K562 (cell line): ENCODE measurements around the gene ANKLE1. TPM values are rescaled to one million over a fixed set of nuclear protein-coding genes. Genes with fewer than 3 reads are reported as not detected.

Experiments
- CBFA2T3 ChIP-seq: fragments of 450-650 bp; IDR thresholded peaks from 2 replicates; pipeline ENCODE4 v1.6.1; 2017
- CCAR2 ChIP-seq: fragments of 200-400 bp; formaldehyde crosslinking; IDR thresholded peaks from 2 replicates; pipeline ENCODE4 v1.6.1; 2017; ENCODE audit warnings: mild to moderate bottlenecking, low read depth, low read length
- DIDO1 ChIP-seq: fragments of 450-650 bp; IDR thresholded peaks from 2 replicates; pipeline ENCODE4 v1.6.1; 2016; ENCODE audit warnings: low read depth, missing biosample characterization, missing genetic modification characterization
- DMBX1 ChIP-seq: fragments of 250-450 bp; sonication (Bioruptor Pico); IDR thresholded peaks from 2 replicates; pipeline ENCODE4 v1.8.0; 2022; ENCODE audit warnings: inconsistent platforms, mild to moderate bottlenecking, moderate library complexity, borderline replicate concordance
- FOXK1 ChIP-seq: sonication (generic); formaldehyde crosslinking; IDR thresholded peaks from 2 replicates; pipeline ENCODE4 v1.8.0; 2022; ENCODE audit warnings: missing genetic modification reagents, mild to moderate bottlenecking, borderline replicate concordance
- GTF2A2 ChIP-seq: IDR thresholded peaks from 2 replicates; pipeline ENCODE4 v1.6.1; 2016; ENCODE audit warnings: mild to moderate bottlenecking, missing genetic modification characterization, missing compliant biosample characterization
- KDM4B ChIP-seq, 2 experiments: fragments of 450-650 bp in 1 of 2; sonication (generic) in 1 of 2; IDR thresholded peaks; 2 replicates each; pipeline ENCODE4 v1.6.1; 2016 to 2017; ENCODE audit warnings: borderline replicate concordance in 2 of 2, antibody characterized with exemption in 1 of 2, low read depth in 1 of 2, mild to moderate bottlenecking in 1 of 2
- KDM5B ChIP-seq: fragments of 200-600 bp; sonication (generic); IDR thresholded peaks from 2 replicates; pipeline ENCODE4 v1.6.1; 2012; ENCODE audit warnings: low read depth, mild to moderate bottlenecking, moderate library complexity, low read length, control low read depth, inconsistent platforms; ENCODE audit not compliant: insufficient replicate concordance
- MCM2 ChIP-seq: fragments of 450-650 bp; IDR thresholded peaks from 2 replicates; pipeline ENCODE4 v1.6.1; 2017; ENCODE audit warnings: low read depth, mild to moderate bottlenecking
- NONO ChIP-seq, 2 experiments: fragments of 200-400 bp in 1 of 2; fragments of 450-650 bp in 1 of 2; formaldehyde crosslinking in 1 of 2; IDR thresholded peaks; 2 replicates each; pipeline ENCODE4 v1.6.1; 2017; ENCODE audit warnings: low read depth in 2 of 2, mild to moderate bottlenecking in 2 of 2, moderate library complexity in 2 of 2, low read length in 1 of 2
- POLR2AphosphoS5 ChIP-seq: IDR thresholded peaks from 2 replicates; pipeline ENCODE4 v1.6.1; 2011; ENCODE audit warnings: mild to moderate bottlenecking, low read depth, low read length, moderate library complexity; ENCODE audit not compliant: control insufficient read depth, insufficient read depth
- RBM14 ChIP-seq: fragments of 200-400 bp; formaldehyde crosslinking; IDR thresholded peaks from 2 replicates; pipeline ENCODE4 v1.6.1; 2018; ENCODE audit warnings: low read depth, mild to moderate bottlenecking, low read length, moderate library complexity, borderline replicate concordance; ENCODE audit not compliant: insufficient read depth
- RFX5 ChIP-seq: IDR thresholded peaks from 2 replicates; pipeline ENCODE4 v1.6.1; 2011; ENCODE audit warnings: low read depth, mild to moderate bottlenecking, improper control_type of control experiment, low read length
- SIN3A ChIP-seq, 2 experiments: fragments of 150-350 bp in 1 of 2; IDR thresholded peaks; 2 replicates each; pipeline ENCODE4 v1.6.1; 2011 to 2016; ENCODE audit warnings: borderline replicate concordance in 2 of 2, low read depth in 2 of 2, low read length in 2 of 2, mild to moderate bottlenecking in 2 of 2, moderate library complexity in 2 of 2; ENCODE audit not compliant: control insufficient read depth in 1 of 2
- SRSF1 ChIP-seq: fragments of 200-400 bp; formaldehyde crosslinking; IDR thresholded peaks from 2 replicates; pipeline ENCODE4 v1.6.1; 2017; ENCODE audit warnings: mild to moderate bottlenecking, low read depth, low read length, moderate library complexity
- TAL1 ChIP-seq: fragments of 450-650 bp; IDR thresholded peaks from 2 replicates; pipeline ENCODE4 v1.6.1; 2016; ENCODE audit warnings: mild to moderate bottlenecking
- TBL1XR1 ChIP-seq, 2 experiments: IDR thresholded peaks; 2 replicates each; pipeline ENCODE4 v1.6.1; 2012; ENCODE audit warnings: improper control_type of control experiment in 2 of 2, low read length in 2 of 2, mild to moderate bottlenecking in 1 of 2
- ZNF197 ChIP-seq: fragments of 200-800 bp; sonication (Bioruptor generic); IDR thresholded peaks from 2 replicates; pipeline ENCODE4 v1.6.1; 2016; ENCODE audit warnings: low read depth, missing genetic modification characterization, missing compliant biosample characterization
- ZNF212 ChIP-seq: fragments of 450-650 bp; formaldehyde crosslinking; IDR thresholded peaks from 2 replicates; pipeline ENCODE4 v1.4.0; 2020; ENCODE audit warnings: mild to moderate bottlenecking
- ZNF551 ChIP-seq: fragments of 250-450 bp; sonication (Bioruptor Pico); IDR thresholded peaks from 2 replicates; pipeline ENCODE4 v1.5.0; 2021; ENCODE audit warnings: mild to moderate bottlenecking, moderate library complexity
- ZZZ3 ChIP-seq: fragments of 450-650 bp; IDR thresholded peaks from 2 replicates; pipeline ENCODE4 v1.6.1; 2016; ENCODE audit warnings: antibody characterized with exemption, mild to moderate bottlenecking, moderate library complexity
- polyA plus RNA-seq, 8 experiments: library from polyadenylated mRNA; depleted of rRNA in 4 of 8; stranded (reverse) in 5 of 8; unstranded in 3 of 8; fragments of >200 nt; fragmentation: Nextera tagmentation in 2 of 8; fragmentation: Illumina TruSeq in 1 of 8; extraction: Ambion mirVana in 2 of 8; extraction: Trizol in 1 of 8; gene quantifications; 2 replicates each; pipeline versions ENCODE4 v1.2.1 to v1.2.3, GENCODE V29; 2011 to 2014; ENCODE audit warnings: inconsistent platforms in 1 of 8, missing spikeins in 1 of 8
- total RNA-seq, 7 experiments: library from RNA; depleted of rRNA in 6 of 7; stranded (reverse); fragments of >200 nt in 6 of 7; fragmentation: Illumina TruSeq in 2 of 7; extraction: Trizol in 2 of 7; gene quantifications; 2 replicates each; pipeline versions ENCODE4 v1.2.1 to v1.2.3, GENCODE V29; 2011 to 2021; ENCODE audit warnings: low replicate concordance in 1 of 7
- TF ChIP-seq, protein P1 (sequence below): fragments of 250-450 bp; sonication (Bioruptor Pico); IDR thresholded peaks from 2 replicates; pipeline ENCODE4 v1.5.0; 2021; ENCODE audit warnings: mild to moderate bottlenecking, borderline replicate concordance
- TF ChIP-seq, protein P2 (sequence below): fragments of 450-650 bp; formaldehyde crosslinking; conservative IDR thresholded peaks from 2 replicates; pipeline ENCODE4 v1.4.0; 2022; ENCODE audit warnings: mild to moderate bottlenecking, missing genetic modification characterization

Gene ANKLE1
- total and polyA plus RNA-seq, 9 of the 15 experiments (the other 6 are each of a cell fraction or from before 2014, with no cell fraction given), result 0.63 to 9.2 (median 2.9) TPM

GRCh38 chr19:17266975-17267788 is 14.5 kb upstream of the ANKLE1 start, which contains the start of gene BABAM1 (continued):
- TF ChIP-seq, protein P1, sequence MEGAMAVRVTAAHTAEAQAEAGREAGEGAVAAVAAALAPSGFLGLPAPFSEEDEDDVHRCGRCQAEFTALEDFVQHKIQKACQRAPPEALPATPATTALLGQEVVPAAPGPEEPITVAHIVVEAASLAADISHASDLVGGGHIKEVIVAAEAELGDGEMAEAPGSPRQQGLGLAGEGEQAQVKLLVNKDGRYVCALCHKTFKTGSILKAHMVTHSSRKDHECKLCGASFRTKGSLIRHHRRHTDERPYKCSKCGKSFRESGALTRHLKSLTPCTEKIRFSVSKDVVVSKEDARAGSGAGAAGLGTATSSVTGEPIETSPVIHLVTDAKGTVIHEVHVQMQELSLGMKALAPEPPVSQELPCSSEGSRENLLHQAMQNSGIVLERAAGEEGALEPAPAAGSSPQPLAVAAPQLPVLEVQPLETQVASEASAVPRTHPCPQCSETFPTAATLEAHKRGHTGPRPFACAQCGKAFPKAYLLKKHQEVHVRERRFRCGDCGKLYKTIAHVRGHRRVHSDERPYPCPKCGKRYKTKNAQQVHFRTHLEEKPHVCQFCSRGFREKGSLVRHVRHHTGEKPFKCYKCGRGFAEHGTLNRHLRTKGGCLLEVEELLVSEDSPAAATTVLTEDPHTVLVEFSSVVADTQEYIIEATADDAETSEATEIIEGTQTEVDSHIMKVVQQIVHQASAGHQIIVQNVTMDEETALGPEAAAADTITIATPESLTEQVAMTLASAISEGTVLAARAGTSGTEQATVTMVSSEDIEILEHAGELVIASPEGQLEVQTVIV (CRISPR knock-in tag), result no peak
- TF ChIP-seq KDM5B (peak; percentile 90), ZNF212 (CRISPR knock-in tag) (no peak), NONO (IDR thresholded peaks at IDR 0.05; ENCODE audit: low read depth in 2 of 2, low read length in 1 of 2) (no peak), RFX5 (no peak), DMBX1 (peak; percentile 69; the same call in 1 of the 2 replicates), RBM14 (no peak), TAL1 (no peak), ZZZ3 (no peak), SRSF1 (no peak), POLR2AphosphoS5 (peak; percentile 87), TBL1XR1 (IDR thresholded peaks at IDR 0.05; ENCODE audit: low read length in 2 of 2) (0 out of 4 replicates have a peak, but pooled peaks of 1 of the 2 experiments have one; percentile 51), GTF2A2 (tag) (no peak), ZNF551 (CRISPR knock-in tag) (no peak), MCM2 (no peak), CBFA2T3 (no peak), SIN3A (IDR thresholded peaks at IDR 0.05; ENCODE audit: borderline replicate concordance in 2 of 2, control insufficient read depth in 1 of 2, low read depth in 2 of 2, low read length in 2 of 2) (peak in 1 of 2 experiments; percentile 71; a peak in 1 of 4 replicates), ZNF197 (peak; percentile 91), CCAR2 (no peak), DIDO1 (tag) (peak; percentile 86), FOXK1 (CRISPR knock-in tag) (no peak), KDM4B (IDR thresholded peaks at IDR 0.05; ENCODE audit: borderline replicate concordance in 2 of 2, low read depth in 1 of 2) (peak in 1 of 2 experiments; percentile 69; a peak in 1 of 4 replicates)
- TF ChIP-seq, protein P2, sequence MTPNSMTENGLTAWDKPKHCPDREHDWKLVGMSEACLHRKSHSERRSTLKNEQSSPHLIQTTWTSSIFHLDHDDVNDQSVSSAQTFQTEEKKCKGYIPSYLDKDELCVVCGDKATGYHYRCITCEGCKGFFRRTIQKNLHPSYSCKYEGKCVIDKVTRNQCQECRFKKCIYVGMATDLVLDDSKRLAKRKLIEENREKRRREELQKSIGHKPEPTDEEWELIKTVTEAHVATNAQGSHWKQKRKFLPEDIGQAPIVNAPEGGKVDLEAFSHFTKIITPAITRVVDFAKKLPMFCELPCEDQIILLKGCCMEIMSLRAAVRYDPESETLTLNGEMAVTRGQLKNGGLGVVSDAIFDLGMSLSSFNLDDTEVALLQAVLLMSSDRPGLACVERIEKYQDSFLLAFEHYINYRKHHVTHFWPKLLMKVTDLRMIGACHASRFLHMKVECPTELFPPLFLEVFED, result peak; percentile 86
